ENCODE measurements around the gene MAP2K4. TPM values are rescaled to one million over a fixed set of nuclear protein-coding genes. Genes with fewer than 3 reads are reported as not detected.

The MAP2K4 gene
- total and polyA plus RNA-seq, 10 donors = 8.2 to 35.1 (median 26.0) TPM

- no peak overlapping the region for H3K27ac ChIP-seq
- no peak for DNase-seq
- H3K4me1 ChIP-seq = no peaks in the 10 kb centered on the region
- 90 to 98% (median 96%) methylated on average over 4 of the region's 4 CpGs for WGBS, 5 donors
- peaks cover 0 to 97% (median 36%) of the 10 kb centered on the region in 6 donors for H3K36me3 ChIP-seq
- TF ChIP-seq CTCF (IDR thresholded peaks at IDR 0.05 in 8 of 11, conservative IDR thresholded peaks at IDR 0.05 in 3 of 11) (no peak), POLR2A (IDR thresholded peaks at IDR 0.05) (no peak), POLR2AphosphoS5 (IDR thresholded peaks at IDR 0.05) (no peak)
- H3K4me3 ChIP-seq = no peak overlapping the region
- no peaks in the 10 kb centered on the region for H3K27me3 ChIP-seq (replicated peaks in 1 of 7)
- intact Hi-C loops (cut with DNase I; ENCODE audit: low total_unique reads) = loop anchor here (5.0 kb wide), 1 partner anchor 1105 kb away; no protein-coding TSS in a partner anchor
- no peaks in the 10 kb centered on the region for H3K9me3 ChIP-seq
Observed at GRCh38 chr17:11981862-11982261, 38.8 kb upstream of the MAP2K4 start.

GRCh38 chr17:11986179-11986941 lies 34.3 kb upstream of the MAP2K4 start:
- H3K27ac ChIP-seq = no peak overlapping the region
- no peak overlapping the region for H3K4me3 ChIP-seq
- no peak for DNase-seq
- WGBS, 5 donors = 91 to 95% (median 94%) methylated on average over 4 of the region's 4 CpGs
- TF ChIP-seq CTCF (IDR thresholded peaks at IDR 0.05 in 8 of 11, conservative IDR thresholded peaks at IDR 0.05 in 3 of 11) = no peak
- no peak for TF ChIP-seq POLR2A (IDR thresholded peaks at IDR 0.05)
- TF ChIP-seq POLR2AphosphoS5 (IDR thresholded peaks at IDR 0.05) = no peak
- intact Hi-C loops (cut with DNase I; ENCODE audit: low total_unique reads) = no loop called here
- H3K9me3 ChIP-seq = no peaks in the 10 kb centered on the region
- no peaks in the 10 kb centered on the region for H3K27me3 ChIP-seq (replicated peaks in 1 of 7)
- H3K36me3 ChIP-seq = peaks cover 0 to 96% (median 43%) of the 10 kb centered on the region in 6 donors
- no peaks in the 10 kb centered on the region for H3K4me1 ChIP-seq

GRCh38 chr17:11986942-11987329 lies 33.7 kb upstream of the MAP2K4 start:
- Histone ChIP-seq H3K36me3 (peaks cover 0 to 98% (median 46%) of the 10 kb centered on the region in 6 donors), H3K4me3 (no peak overlapping the region)
- WGBS, 5 donors = 55 to 91% (median 72%) methylated on average over 5 of the region's 5 CpGs

More at GRCh38 chr17:11986942-11987329, 33.7 kb upstream of the MAP2K4 start:
- intact Hi-C loops (cut with DNase I; ENCODE audit: low total_unique reads) = no loop called here
- TF ChIP-seq CTCF (IDR thresholded peaks at IDR 0.05 in 8 of 11, conservative IDR thresholded peaks at IDR 0.05 in 3 of 11) (peak in 7 of 11 experiments; percentile 28 to 52 (median 40)), POLR2A (IDR thresholded peaks at IDR 0.05) (no peak), POLR2AphosphoS5 (IDR thresholded peaks at IDR 0.05) (no peak)
- no peaks in the 10 kb centered on the region for H3K9me3 ChIP-seq
- no peaks in the 10 kb centered on the region for H3K4me1 ChIP-seq
- no peaks in the 10 kb centered on the region for H3K27me3 ChIP-seq (replicated peaks in 1 of 7)
- H3K27ac ChIP-seq = no peak overlapping the region
- no peak for DNase-seq

Measured in spleen (tissue), 11 donors.